GM19467 (cell line): ENCODE measurements around the gene ZNF845.
"Not testable (repeated sequence)": the region's sequence is repeated elsewhere in the genome, so short reads cannot be mapped to it uniquely, and the experiment has no call there.

Experiments
- ATAC-seq: cut with Tn5 transposase; IDR thresholded peaks from one replicate; pipeline ENCODE4 v1.9.1; 2021; ENCODE audit warnings: mild to moderate bottlenecking, moderate library complexity; ENCODE audit not compliant: unreplicated experiment

The ZNF845 gene

GRCh38 chr19:53333463-53334449 is at the start of gene ZNF845:
TSS of gene ZNF845 (plus strand) at chr19:53333749. CDS start at chr19:53341308, 7,559 bp downstream.
- peak; percentile 92 for ATAC-seq

- no peak for ATAC-seq
Measured at GRCh38 chr19:53285087-53285486, 48.5 kb upstream of the ZNF845 start.

DNA sequence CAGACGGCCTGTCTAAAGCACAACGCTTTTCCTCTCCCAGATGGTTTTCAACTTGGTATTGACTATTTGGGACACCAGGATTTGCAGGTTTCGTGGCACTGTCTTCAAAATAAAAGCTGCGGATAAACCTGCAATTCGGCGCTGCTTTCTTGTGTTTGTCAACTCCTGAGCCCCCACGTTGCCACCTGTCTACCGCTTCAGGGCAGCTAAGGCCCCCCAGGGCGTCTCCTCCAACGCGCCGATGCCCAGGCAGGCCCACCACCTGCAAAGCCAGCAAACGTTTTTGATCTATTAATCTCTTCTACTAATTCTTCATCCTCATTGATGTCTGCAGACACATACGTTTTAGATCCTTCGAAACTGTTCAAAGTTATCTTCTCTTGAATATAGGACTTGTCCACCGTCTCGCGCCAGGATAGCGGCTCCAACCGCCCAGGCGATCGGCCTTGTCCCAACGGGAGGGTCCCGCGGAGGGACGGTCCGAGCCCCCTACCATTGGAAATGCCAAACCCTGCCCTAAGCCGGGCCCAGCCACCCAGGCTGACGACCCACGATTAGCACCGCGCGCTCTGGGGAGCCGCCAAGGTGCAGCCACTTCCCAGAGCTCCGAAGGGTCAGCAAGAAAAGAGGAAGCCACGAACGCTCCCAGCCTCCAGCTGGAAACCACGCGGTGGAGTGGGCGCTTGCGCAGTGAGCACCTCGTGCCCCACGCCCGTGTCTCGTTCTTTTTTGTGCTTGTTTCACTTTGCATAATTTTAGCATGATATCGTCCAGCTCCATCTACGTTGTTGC is 42.6 kb upstream of the ZNF845 start:
- ATAC-seq = no peak

DNA sequence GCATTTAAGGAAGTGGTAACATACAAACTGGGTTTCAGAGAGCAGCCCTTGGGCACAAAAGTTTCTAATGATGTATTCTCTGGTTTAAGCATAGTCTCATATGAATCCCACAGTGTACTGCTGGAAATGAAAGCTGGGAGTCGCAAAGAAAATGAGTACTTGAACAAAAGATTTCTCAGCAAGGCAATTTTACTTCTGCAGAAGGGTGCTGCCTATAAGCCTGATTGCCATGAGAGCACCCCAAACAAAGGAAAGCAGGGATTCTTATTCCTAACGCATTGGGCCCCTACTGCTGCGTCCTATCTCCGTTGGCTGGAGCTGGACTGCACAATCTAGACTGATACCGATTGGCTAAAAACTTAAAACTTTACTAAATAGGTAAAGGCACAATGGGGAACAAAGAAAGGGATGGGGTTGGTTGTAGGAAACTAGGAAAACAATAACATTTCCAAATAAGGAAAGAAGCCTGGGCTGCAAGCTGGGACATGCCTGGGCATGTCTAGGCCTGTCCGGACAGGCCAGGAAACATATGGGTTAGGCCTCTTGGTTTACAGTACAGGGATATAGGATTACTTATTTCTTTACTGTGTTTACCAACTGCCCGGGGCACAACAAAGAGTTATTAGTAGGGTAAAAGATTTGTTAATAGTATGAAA is 38.6 kb upstream of the ZNF845 start:
- ATAC-seq = no peak

GRCh38 chr19:53301341-53301740 is 32.2 kb upstream of the ZNF845 start:
- ATAC-seq = not testable (repeated sequence)

DNA sequence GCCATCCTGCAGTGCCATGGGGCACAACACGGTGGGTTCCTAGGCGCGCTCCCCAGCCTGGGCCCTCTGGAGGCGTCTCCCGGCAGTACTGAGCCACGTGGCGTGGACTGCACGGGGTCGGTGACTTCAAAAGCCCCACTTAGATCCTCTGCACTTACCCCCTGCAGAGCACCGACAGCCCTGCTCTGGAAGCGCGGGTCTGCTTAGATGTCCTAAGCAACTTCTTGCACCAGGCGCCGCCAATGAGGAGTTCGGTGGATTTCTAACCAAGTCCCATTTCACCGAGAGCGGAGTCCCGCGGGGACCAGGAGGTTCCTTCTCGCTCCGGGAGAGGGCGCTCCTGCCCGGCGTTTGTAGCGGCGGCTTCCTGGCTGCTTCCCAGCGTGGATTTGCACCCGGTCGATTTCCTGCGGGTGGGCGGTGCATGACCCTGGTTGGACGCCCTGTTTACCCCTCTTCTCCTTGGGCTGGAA is 25.2 kb upstream of the ZNF845 start:
- no peak for ATAC-seq

GRCh38 chr19:53311044-53311443 is 22.5 kb upstream of the ZNF845 start:
- no peak for ATAC-seq

GRCh38 chr19:53311897-53312296 is 21.7 kb upstream of the ZNF845 start:
- no peak for ATAC-seq

- no peak for ATAC-seq
Measured at GRCh38 chr19:53328967-53329366, 4.6 kb upstream of the ZNF845 start.

GRCh38 chr19:53332484-53332883 is 1.1 kb upstream of the ZNF845 start:
- no peak for ATAC-seq

GRCh38 chr19:53333066-53333462 is 485 bp upstream of the ZNF845 start:
- ATAC-seq = no peak

- ATAC-seq = not testable (repeated sequence)
Measured at GRCh38 chr19:53344403-53344802, 10.9 kb downstream of the ZNF845 start.

DNA sequence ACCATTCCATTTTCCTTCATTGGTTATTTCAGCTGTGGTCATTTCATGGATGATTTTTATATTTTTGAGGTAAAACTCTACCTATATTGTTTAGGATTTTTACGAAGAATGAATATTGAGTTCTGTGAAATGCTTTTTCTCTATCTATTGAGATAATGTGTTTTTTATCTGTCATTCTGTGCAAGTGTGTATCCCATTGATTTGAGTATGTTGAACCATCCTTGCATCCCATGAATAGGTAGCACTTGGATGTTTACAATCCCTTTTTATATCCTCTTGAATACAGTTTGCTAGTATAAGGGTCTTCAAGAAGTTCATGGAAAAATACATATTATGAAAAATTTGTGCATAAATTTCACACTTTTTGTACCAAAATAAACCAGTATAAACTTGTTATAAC is 22.2 kb downstream of the ZNF845 start:
- ATAC-seq = no peak

DNA sequence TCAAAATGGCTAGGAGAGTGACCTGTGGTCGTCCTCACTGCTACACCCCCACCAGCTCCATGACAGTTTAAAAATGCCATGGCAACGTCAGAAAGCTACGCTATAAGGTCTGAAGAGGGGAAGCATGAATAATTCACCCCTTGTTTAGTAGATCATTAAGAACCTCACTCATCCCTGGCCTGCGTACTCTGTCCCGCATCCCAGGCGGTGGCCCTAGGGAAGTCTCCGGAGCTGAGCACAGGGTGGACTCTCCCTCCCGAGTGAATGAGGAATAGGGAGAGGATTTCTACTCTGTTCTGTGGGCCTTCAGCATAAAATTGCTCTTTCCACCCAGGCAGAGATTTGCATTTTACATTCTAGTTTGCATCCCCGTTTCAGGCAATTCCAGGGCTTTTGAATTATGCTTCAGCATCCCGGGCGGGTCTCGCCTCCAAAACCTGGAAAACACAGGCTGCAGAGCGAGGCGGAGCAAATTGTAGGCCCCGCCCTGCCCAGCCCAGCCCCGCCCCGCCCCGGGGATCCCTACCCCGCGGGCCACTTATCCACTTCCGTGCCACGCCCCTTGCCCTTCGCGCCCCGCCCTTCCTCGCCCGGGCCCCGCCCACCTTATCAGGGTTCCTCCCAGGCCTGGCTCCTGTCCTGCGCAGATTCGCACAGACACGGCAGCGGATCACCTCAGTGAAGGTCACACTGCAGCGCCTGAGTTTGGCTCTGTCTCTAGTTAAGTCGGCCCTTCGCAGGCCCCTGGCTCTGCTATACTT is 24.5 kb downstream of the ZNF845 start:
- ATAC-seq = no peak

DNA sequence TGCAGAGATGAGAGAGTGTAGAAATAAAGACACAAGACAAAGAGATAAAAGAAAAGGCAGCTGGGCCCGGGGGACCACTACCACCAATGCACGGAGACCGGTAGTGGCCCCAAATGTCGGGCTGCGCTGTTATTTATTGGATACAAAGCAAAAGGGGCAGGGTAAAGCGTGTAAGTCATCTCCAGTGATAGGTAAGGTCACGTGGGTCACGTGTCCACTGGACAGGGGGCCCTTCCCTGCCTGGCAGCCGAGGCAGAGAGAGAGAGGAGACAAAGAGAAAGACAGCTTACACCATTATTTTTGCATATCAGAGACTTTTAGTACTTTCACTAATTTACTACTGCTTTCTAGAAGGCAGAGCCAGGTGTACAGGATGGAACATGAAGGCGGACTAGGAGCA is 26.5 kb downstream of the ZNF845 start:
- not testable (repeated sequence) for ATAC-seq

DNA sequence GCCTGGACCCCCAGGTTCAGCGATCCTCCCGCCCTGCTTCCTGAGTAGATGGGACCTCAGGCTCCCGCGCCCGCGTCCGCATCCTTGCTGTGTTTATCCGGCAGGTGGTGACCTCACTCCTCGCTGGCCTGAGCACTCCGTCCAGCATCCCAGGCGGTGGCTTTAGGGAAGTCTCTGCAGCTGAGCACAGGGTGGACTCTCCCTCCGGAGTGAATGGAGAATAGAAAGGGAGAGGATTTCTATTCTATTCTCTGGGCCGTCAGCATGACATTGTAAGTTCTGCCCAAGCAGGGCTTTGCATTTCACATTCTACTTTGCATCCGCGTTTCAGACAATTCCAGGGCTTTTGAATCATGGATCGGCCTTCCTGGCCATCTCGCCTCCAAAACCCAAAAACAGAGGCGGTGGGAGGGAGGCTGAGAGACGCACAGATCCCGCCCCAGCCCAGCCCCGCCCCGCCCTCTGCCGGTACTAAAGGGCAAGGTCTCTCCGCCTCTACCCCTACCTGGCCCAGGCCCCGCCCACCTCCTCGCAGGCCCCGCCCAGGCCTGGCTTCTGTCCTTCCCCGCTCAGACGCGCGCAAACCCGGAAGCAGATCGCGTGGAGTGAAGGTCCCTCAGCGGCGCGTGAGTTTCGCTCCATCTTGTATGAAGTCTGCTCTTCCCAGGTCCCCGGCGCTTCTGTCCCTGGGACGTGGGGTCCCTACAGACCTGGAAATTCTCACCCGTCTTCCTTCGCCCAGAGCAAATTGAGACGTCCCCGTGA is 31.8 kb downstream of the ZNF845 start, which contains the start of gene ZNF525:
TSS of gene ZNF525 (plus strand) at position 572 of the 765 bp plus-strand sequence. CDS start 6,577 bp downstream, outside the sequence.
- ATAC-seq = peak; percentile 99

DNA sequence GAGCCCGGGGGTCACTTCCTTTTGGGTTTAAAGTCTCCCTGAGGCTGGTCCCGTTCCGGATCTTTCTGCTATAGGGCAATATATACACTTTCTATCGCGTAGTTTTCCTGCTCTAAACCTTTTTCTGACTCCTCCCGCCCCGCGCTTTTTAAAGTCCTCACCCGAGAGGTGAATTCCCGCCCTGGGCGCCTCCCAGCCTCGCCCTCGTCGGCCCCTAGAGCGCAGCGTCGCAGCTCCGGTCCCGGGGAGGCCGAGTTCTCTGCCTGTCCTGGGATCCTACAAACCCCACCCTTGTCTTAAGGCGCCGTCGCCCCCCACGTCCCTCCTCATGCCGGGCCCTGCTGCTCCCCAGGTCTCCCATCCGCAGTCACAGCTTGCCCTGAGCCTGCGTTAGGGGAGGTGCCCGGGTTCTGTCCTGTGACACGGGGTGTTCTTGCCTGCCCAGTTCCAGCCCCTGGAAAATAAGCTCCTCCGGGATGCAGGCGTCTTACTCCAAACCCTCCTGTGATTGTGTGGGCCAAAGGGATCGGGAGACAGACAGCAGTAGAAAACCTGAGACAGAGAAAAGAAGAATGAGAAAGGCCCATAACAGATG is 32.4 kb downstream of the ZNF845 start:
- ATAC-seq = peak; percentile 39

DNA sequence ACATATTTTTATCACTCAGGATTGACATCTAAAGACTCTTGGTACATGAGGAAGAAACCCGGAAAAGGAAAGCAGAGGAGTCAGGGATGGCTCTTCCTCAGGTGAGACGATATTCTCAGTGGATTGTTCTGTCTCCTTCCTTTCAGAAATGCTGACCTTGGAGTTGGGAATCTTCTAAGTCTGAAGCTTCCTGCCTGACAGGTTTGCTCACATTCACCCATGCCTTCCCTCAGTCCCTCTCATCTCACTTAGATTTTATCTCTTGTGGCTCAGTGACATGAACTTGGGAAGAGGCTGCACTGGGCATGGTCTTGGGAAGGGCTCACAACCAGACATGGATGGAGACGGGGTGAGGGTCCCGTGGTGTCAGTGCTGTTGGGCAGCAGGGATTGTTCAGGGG is 38.6 kb downstream of the ZNF845 start:
- ATAC-seq = no peak

GRCh38 chr19:53374288-53374687 is 40.7 kb downstream of the ZNF845 start:
- no peak for ATAC-seq
